NCI-H446 treated with DMSO at 0.1 percent for 48 hours (cell line): Measurements from ENCODE around the gene RASD1.

ENCODE experiments used
- DNase-seq: peaks from one replicate; lab custom pipeline; 2025; lab: John Stamatoyannopoulos, UW

RASD1 gene

GRCh38 chr17:17510456-17511292 lies 14.5 kb upstream of the RASD1 start:
- DNase-seq = no peak

DNA sequence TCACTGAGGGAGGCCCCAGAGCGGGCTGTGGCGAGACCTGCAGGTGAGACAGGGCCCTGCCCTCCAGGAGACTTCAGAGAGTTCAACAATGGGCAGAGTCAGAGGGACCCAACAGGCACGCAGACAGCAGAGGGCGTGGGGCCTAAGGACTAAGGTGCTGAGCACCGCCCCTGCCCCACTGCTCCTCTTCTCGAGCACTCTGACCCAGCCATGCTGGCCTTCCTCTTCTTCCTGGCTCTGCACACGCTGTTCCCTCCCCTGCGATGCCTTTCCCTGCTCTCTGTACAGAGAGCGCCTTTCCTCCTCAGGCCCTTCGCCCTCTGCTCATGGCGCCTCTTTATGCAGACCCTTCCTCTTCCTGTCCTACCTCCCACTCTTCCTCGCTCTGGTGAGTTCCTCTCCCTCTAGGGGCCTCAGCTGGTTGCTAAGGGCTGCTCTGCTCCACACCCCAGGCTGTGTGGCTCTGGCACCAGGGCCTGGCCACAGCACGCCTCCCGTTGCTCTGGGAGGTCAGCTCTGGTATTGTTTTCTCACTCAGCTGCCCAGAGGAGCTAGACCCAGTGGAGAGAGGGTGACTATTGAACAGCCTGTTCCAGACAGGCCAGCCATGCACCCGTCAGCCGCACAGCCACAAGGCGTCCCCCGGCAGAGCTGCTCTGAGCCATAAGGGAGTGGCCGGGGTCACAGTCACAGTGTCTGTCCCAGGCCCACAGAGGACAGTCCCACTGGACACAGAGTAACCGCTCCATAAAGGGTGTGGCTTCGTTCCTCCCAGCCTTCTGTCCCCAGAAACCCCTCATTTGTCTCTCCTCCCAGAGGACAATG lies 13.6 kb upstream of the RASD1 start:
- no peak for DNase-seq

- DNase-seq = no peak
Measured at GRCh38 chr17:17508646-17509591, 12.7 kb upstream of the RASD1 start.

- DNase-seq = no peak
Measured at GRCh38 chr17:17508019-17508535, 11.9 kb upstream of the RASD1 start.

- DNase-seq = no peak
Measured at GRCh38 chr17:17507465-17508011, 11.3 kb upstream of the RASD1 start.

DNA sequence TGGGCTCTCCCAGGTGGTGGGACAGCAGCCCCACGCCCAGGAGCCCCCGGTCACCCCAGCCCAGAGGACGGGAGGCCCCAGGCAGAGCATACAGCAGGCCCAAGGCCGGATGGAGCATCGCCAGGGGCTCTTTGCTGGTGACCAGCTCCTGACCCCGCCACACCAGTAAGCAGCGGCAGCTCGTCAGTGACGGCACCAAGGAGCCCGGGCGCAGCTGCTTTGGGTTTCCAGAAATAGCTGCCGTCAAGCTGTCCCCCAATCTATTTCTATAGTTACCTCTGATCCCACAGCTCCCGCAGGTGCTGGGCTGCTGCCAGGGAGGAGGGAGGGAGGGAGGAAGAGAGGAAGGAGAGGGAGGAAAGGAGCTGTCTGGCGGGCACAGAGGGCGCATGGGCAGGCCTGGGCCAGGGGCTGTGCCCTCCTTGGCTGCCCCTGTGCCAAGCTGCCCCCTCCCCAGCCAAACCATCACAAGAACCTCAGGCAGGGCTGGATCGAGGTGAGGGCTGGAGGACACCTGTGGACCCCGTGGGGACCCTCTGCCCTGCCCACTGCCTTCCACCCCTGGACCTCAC lies 10.8 kb upstream of the RASD1 start:
- no peak for DNase-seq

DNA sequence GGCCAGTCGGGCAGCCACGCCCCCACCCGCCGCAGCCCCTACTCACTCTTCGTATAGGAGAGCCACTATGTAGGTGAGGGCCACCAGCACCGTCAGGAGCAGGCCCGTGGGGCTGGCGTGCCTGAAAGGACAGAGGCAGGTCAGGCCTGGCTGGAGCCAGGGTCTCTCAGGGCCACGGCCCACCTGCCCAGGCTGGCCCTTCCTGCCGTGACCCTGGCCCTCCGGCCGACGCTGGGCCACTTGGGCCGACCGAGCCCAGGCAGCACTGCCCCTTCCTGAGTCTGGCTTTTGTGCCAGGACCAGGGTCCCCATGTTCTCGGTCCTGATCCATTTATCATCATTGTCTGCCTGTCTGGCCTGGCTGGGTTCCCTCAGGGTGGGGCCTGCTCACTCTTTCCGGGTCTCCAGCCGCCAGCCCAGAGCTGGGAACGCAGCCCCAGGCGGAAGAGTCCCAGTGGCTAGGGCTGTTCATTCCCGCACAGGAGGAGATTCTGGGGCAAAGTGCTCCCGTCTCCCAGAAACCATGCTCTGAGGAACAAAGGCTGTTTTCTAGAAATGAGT lies 10.1 kb upstream of the RASD1 start:
- no peak for DNase-seq

GRCh38 chr17:17505610-17506171 lies 9.5 kb upstream of the RASD1 start:
- no peak for DNase-seq

DNA sequence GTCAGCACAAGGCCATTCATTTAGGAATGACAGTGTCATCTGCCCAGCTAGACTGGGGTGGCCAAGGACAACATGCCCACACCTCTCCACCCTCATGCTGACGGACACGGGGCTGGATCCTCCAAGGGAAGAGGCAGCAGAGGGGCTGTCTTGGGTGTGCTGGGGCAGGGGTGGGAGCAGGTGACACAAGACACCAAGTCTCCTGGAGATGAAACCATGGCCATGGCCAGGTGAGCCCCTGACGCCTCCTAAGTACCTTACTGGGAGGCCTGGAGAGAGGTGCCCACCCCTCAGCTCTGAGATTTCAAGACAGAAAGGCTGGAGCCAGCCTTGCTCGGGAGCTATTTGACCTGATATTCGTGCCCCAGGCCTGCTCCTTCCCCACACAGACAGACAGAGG lies 9.0 kb upstream of the RASD1 start:
- DNase-seq = no peak

DNA sequence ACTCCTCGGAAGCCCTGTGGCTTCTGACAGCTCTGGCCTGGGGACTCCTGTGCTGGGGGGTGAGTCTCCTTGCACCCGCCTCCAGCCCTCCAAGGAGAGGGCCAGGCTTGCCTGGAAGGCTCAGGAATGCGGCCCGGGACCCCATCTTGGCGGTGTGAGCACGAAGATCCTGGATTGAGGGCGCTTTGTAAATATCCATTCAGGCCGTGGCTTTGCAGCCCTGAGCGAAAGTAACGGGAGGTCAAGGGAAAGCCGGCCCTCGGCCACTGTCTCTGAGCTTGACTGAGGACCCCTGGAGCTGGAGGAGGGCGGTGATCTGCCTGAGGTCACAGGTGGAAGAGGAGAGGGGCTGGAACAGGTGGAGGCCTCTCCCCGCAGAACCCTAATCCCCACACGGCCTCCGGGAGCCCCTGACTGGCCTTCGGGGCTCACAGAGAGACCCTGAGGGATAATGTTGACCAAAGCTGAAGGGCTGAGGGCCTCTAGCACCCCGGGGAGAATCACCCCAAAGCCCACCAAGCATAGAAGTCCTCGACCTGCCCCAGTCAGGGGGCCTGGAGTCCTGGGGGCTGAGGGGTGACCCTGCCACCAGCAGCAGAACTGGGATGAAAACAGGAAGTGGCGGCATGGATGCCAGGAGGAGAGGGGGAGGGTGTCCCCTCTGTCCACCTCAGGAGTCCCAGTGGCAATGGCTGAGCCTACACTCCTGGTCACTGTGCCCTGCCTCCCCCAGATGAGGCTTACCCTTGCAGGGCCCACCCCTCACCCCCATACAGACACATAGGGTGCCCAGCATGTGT lies 8.3 kb upstream of the RASD1 start:
- no peak for DNase-seq

DNA sequence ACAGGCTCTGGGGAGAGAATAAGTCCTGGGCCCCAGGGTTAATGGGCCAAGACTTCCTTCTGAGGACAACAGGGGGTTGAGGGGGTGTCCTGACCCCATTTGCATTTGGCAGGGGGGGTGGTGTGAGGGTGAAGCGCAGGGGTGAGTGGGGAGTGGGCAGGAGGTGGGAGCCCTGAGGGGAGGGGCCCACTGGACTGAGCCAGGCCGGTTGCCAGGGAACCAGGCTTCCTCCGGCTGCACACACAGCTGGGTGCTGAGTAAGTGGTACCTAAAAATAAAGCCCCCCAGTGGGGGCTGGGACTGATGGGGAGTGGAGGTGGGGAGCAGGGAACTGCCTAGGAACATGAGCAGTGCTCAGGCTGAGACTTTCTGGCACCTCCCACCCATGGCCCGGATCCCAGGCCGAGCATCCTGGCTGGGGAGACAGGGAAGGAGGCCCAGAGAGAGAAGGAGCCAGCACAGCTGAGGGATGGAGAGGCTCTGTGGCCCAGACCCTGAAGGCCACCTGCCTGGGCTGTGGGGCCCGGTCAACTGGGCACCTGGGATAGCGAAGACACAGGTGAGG lies 7.5 kb upstream of the RASD1 start:
- DNase-seq = no peak

- DNase-seq = no peak
Measured at GRCh38 chr17:17502741-17503565, 6.8 kb upstream of the RASD1 start.

DNA sequence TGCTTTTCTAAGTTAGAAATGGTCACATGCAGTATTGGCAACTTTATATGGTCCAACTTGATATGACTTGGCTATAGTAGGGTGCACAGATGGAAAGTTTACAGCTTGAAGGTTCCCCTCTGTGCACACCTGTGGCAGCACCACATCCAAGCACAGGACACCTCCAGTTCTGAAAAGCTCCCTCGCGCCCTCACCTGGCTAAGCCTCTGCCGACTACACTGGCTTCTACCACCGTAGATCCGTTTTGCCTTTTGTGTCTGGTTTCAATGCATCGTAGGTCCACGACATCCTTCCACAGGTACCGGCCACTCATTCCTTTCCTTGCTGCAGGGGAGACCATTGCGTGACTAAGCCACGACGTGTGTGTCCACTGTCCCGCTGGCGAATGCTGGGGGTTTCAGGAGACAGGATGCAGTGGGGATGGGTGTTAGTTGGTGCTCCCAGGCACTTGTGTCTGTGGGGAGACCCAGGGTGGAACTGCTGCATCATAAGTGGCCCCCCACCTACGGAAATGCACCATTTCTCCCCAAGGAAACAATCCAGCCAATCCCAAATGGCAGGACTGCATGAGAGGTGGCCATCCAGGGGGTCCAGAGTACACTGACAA lies 4.9 kb upstream of the RASD1 start:
- DNase-seq = no peak

- DNase-seq = no peak
Measured at GRCh38 chr17:17499402-17500145, 3.4 kb upstream of the RASD1 start.

DNA sequence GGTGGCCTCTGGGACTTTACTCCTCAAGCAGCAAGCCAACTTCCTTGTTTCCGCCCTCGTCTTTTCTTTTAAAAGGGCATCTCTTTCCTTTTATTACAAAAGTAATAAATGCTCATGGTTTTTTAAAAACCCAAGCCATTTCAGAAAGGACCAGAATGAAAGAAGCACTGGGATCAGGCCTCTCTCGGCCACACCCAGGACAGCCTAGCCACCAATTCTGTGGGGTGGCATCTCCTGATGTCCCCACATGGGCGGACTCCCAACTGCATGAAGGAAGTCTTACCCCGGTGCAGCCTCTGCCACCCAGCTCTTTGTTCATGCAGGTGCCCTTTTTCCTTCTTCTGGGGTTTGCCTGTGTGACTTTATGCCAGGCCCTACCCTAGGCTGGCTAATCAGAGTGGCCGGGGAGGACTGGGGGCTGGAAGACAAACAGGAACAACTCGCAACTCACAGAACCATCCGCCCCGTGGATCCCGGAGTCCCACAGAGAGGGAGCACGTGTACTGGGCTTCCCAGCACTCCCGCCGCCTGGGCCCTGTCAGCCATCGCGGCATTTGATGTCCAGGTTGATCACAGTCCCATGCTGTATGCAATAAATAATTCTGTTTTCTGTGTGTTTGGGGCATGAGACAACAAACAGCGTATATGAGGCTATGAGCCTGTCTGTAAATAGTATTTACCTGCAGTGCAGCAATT lies 2.6 kb upstream of the RASD1 start:
- DNase-seq = no peak

DNA sequence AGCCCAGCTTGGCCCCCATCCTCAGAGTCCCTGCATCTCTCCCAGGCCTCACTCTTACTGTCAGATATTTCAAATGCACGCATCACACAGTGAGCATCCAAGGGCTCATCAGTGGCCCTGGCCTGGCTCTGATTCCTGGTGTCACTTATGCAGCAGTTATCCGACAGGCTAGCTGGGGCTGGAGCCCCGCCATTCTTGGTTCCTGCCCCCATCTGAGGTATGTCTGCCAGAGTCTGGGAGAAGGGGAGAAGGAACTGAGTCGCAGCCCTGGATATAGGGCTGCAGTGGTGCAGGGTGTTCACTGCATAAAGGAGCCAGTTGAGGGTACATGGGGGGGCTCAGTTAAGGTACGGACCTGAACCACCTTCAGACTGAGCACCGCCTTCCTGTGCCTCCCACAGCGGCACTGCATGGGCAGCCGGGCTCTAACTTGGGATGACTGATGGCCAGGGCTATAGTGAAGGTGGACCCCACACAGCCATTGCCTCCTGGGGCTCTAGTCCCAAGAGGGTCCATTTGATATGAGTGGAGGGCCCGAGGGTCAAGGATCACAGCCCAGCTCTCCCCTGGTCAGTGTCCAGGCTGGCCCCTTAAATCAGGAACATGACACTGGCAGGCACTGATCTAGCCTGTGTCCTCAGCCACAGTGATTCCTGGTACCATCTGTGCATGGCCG lies 1.8 kb upstream of the RASD1 start:
- no peak for DNase-seq
